GM19023 (cell line): ENCODE results near the gene CXCL17.
"Not testable (repeated sequence)": the region's sequence is repeated elsewhere in the genome, so short reads cannot be mapped to it uniquely, and the experiment has no call there.

Source experiments
- ATAC-seq: cut with Tn5 transposase; IDR thresholded peaks from one replicate; pipeline ENCODE4 v1.9.1; 2021; ENCODE audit warnings: mild to moderate bottlenecking, moderate library complexity; ENCODE audit not compliant: unreplicated experiment

The CXCL17 gene

DNA sequence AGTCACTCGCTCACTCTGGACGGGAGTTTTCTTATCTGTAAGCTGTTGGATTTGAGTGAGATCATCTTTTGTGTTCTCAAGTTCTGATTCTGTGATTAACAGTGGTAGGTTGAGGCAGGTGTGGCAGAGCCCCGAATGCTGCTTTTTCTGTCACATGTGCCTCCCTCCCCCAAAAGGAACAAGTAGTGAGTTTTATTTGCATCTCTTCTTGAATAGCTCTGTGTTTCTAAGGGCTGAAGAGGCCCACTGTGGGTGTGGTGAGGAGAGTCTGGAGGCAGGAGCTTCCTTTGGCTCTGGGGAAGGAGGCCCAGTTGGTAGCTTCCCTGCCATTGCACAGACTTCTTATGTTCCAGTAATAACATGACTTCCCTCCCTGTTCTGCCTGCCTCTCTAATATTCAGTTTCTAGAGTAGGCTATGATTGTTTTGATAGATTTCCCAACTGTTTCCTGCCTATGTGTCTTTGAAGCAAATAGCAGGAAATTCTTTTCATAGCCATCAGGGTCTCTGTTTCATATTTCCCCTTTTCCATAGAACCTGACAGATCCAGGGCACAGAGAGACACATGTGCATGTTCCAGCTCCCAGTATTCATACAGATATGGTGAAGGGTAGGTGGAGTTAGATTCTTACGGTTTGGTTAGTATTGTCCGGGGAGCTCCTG is 23.9 kb upstream of the CXCL17 start:
- no peak for ATAC-seq

DNA sequence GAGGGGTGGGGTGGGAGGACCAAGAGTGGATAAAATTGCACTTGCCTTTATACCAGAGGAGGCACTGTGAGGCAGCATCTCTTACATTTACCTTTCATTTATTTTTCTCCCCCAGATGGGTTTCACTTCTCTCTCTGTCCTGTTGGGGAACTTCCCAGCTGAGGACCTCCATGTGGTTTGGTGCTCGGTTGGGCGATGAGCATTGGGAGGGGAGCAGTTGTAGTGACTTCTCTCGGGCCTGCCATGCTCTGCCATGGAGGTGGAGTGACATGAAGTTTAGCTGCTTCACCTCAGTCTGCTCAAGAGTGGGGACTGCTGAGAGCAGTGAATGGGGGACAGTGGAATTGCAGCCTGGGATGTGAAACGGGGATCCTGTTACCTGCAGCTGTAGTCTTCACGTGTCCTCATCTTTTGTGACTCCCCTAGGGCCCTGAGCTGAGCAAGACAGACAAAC is 23.1 kb upstream of the CXCL17 start:
- peak; percentile 77 for ATAC-seq

DNA sequence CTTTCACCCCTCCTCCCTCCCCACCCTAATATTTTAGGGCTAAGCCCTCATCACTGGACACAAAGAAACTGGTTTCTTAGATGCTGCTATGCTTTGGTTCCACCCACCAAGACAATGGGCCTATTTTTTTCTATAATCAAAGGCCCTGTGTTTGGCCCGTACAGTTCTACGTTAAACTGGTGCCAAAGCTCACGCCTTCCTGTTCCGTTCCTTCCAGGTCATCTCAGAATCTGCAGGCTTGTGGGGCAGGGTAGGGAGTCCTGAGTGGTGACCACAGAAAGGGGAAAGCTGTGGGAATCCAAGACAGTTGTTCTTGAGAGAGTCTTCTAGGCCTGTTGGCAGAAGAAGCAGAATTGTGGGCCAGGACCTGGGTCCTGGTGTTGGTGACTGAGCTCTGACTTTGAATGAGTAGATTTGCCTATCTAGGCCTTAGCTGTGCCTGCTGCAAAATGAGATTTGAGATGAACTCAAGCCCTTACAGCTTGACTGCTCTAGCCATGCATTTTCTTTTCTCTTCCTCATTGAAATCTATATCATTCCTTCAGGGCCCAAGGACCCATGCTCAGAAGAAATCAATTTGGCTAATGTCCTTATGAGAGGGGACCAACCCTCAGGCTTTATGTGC is 19.1 kb upstream of the CXCL17 start:
- ATAC-seq: no peak

DNA sequence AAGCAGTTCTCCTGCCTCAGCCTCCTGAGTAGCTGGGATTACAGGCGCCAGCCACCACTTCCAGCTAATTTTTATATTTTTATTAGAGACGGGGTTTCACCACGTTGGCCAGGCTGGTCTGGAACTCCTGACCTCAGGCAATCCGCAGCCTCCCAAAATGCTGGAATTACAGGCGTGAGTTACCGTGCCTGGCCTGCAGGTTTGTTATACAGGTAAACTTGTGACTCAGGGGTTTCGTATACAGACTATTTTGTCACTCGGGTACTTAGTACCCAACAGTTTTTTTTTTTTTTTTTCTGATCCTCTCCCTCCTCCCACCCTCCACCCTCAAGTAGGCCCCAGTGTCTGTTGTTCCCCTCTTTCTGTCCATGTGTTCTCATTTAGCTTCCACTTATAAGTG is 18.5 kb upstream of the CXCL17 start:
- not testable (repeated sequence) for ATAC-seq

DNA sequence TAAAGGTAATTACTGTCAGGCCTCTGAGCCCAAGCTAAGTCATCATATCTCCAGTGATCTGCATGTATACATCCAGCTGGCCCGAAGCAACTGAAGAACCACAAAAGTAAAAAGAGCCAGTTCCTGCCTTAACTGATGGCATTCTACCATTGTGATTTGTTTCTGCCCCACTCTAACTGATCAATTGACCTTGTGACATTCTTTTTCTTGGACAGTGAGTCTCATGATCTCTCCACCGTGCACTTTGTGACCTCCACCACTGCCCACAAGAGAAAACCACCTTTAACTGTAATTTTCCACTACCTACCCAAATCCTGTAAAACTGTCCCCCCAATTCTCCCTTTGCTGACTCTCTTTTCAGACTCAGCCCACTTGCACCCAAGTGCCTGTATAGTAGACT is 17.2 kb upstream of the CXCL17 start:
- no peak for ATAC-seq

DNA sequence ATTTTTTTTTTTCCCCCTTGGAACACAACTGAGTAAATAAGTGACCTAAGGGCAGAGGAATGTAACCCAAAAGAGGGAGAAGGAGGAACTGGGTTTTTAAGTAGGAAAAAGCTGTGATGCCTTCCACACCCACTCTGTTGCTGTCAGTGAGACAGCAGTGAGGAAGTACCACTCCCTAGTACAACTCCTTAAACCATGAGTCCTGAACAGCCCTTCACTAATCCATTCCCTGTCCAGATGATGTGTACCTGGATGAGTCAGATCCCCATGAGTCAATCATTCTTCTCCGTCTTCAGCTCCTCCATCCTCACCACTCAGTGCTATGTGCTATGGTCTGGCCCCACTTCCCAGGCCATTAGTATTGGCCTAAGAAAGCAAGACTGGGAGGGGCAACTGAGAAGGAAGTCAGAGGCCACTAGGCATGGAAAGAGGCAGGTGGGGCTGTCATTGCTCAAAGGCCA is 12.9 kb upstream of the CXCL17 start:
- no peak for ATAC-seq

DNA sequence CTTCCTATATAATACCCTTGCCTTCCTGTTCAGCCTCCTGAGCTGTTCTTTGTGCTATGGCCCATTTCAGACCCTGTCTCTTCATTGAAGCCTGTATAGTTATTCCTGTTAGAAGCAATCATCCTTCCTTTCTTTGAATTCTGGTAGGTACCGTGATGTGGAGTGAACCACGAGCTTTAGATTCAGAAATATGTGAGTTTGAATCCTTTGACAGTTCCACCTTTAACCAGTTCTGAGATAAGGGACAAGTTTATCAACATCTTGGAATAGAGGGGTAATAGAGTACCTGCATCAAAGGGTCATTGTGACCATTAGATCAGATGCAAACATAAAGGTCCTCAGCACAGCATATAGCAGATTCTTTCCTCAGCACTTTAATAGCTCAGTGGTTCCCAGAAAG is 12.3 kb upstream of the CXCL17 start:
- ATAC-seq: no peak

DNA sequence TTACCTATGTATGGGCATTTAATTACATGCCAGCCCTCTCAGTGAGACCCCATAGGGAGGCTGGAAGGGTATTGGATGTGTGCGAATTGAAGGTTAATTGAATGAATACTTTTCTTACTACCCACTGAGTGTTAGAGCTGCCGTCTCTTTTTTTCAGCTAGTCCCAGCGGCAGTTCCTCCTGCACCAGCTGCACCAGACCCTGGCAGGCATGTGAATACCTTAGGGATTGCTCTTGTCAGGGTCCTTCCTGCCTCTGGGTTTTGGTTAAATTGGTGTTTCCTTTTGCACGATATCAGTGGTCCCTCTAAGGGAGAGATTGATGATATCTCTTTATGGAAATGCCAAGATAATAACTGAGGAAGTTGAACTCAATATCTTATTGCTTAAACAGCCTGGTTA is 9.8 kb upstream of the CXCL17 start:
- ATAC-seq: no peak

DNA sequence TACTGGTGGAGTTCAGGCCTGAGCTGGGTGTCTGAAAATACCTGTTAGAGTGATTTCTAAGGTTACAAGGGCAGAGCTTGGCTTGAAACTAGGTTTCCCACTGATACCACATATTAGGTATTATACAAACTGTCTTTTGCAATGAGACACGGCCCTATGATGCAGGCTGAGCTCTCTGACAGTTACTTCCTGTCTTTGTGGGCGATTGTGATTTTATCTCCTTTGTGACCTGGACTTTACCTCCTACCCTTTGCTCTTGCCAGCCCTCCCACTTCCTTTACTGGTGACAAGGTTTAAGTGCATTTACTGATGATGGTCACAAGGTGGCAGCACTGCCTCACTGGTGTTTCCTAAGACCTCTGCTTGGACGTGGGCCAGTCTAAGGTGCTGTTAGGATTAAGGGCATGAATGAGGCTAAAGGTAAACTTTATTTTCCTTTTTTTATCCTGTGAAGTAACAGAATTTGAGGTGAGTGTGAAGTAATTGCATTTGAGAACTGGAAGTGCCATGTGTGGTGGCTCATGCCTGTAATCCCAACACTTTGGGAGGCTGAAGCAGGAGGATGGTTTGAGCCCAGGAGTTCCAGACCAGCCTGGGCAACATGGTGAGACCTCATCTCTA is 7.7 kb upstream of the CXCL17 start:
- ATAC-seq: no peak

DNA sequence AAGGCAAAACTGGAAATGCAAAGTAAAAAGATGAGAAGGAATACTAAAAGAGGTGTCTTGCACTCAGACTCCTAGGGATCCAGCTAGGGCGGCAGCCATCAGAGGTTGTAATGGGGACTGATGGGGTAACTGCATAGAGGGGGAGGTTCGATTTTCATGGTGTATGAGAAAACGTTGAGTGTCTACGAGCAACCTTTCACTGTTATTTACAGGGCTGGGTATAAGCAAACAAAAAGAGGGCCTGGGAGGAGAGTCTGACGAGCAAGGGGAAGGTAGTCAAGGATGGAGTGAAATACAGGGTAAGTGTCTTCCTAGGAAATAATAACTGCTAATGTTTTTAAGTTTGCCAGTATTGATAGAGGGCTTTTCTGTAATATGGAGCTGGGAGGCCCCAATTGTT is 5.6 kb upstream of the CXCL17 start:
- not testable (repeated sequence) for ATAC-seq

DNA sequence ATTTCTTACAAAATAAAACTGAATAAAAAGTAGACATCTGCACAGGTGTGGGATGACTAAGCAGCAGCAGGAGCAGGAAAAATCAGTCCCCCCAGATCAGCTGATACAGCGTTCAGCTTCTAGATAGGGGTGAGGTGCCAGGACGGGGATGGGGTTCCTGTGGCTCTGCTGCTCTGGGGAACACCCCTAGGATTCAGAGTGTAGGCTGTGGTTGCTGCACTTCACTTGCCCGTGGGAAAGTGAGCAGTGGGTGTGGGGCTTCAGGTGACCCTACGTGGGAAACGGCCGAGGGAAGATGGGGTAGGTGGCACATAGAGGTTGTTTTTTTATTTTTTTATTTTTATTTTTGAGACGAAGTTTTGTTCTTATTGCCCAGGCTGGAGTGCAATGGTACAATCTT is 3.2 kb upstream of the CXCL17 start:
- ATAC-seq: no peak

DNA sequence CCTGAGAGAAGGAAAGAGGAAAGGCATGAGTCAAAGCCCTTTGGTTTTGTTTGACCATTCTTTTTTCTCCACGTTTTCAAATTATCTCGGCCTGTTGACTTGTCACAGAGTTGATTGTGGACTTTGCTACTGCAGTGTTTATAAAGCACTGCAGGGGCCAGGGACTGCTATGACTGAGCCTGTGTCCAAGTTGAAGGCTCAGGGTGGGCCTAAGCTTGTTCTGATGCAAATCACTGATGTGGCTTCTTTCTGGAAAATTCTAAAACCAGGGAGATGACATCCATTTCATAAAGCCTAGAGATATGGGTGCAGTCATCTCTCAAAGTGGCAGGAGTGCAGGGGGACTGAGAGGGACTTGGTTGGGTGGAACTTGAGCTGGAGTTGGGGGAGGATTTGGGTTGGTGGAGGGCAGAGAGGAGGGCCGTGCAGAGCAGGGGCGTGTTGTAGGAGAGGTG is 1.2 kb upstream of the CXCL17 start:
- no peak for ATAC-seq

DNA sequence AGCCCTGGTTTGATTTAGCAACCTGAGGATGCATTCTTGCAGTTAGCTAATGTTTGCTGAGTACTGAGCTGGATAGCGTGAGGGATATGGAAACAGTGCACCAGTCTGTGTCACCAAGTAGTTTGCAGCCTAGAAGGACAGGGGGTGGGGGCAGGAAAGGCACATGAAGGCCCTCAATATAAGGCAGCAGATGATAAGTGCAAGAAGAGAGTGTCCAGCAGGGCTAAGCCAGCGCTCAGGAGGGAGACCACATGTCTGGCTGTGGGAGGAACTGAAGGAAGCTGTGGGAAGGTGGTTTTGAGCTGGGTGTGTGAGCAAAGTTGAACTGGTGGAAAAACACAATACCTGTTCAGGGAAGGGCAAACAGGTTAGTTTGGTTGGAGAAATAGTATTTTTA is 1.7 kb downstream of the CXCL17 start:
- ATAC-seq: no peak

DNA sequence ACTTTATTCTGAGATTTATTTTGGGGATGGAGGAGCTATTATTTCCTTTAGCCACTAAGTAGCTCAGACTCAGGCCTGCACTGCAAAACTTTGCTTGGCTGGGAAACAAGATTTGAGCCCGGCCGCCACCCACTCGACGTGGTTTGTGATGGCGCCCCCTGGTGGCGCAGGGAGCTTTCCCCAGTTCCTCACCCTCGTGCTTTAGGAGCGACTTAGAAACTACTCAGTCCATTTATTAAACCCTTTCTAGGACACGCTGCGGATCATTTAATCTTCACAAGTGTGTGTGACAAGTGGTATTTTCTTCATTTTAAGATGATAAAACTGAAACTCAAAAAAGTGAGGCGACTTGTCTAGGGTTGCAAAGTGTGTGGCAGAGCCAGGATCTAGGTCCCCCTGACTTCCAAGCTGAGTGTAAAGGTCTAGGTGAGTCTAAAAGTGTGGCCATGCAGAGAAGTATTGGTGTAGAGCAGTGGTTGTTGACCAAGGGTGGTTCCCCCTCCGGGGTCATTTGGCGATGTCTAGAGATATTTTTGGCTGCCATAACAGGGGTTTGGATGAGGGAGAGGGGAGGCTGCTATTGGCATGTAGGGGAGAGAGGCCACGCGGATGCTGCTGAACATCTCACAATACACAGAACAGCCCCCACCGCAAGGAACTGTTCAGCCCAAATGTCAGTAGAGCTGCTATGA is 2.2 kb downstream of the CXCL17 start:
- no peak for ATAC-seq

DNA sequence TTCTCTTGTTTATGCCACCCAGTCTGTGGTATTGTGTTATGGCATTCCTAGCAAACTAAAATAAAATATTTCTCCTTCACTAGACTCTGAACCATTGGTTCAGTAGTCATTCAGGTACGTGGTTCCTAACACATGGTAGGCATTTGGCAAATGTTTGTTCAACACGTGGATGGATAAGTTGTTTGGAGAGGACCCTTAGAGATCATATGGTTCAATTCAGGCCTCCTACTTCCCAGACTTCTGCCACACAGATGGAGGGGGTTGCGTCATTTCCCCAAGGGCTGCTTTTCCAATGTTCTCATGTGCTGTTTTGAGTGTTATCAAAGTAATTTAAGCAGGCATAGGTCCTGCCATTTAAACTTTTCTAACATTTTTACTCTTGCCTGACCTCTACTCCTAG is 6.7 kb downstream of the CXCL17 start:
- ATAC-seq: no peak

DNA sequence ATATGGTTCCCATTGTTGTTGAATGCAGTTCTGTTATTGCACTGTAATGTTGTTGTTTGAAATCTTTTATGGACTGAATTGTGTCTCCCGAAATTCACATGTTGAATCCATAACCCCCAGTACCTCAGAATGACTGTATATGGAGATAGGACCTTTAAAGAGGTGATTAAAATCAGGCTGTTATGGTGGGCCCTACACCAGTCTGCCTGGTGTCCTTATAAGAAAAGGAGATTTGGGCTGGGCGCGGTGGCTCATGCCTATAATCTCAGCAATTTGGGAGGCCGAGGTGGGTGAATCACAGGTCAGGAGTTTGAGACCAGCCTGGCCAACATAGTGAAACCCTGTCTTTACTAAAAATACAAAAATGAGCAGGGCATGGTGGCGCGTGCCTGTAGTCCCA is 7.4 kb downstream of the CXCL17 start:
- ATAC-seq: no peak

DNA sequence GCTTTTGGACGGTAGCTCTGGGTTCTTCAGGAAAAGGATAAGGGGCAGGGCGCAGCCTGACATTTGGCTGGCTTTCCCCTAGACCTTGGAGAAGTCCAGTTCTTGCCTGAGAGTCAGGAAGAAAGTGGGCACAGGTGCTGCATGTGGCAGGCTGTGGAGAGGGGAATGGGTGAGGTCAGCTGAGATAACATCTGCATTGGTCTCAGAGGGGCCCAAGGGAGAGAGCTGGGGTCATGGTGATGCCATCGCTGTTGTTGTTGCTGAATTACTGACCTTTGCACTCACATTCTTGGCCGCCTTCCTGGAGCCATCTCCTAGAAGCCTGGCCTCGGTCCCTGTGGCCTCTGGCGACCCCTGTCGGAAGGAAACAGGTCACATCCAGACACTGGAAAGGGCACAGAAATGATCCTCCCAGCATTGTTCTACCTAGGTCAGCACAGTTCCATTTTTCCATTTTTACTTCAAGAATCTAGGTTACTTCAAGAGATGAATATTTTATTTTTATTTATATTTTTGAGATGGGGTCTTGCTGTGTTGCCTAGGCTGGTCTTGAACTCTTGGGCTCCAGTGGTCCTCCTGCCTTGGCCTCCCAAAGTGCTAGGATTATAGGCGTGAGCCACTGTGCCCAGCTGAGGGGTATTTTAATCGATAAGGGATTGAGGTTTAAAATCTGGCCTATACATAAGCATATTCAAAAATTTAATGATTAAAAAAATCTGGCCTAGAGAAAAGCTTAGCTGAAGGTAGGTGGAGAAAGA is 9.1 kb downstream of the CXCL17 start:
- no peak for ATAC-seq

DNA sequence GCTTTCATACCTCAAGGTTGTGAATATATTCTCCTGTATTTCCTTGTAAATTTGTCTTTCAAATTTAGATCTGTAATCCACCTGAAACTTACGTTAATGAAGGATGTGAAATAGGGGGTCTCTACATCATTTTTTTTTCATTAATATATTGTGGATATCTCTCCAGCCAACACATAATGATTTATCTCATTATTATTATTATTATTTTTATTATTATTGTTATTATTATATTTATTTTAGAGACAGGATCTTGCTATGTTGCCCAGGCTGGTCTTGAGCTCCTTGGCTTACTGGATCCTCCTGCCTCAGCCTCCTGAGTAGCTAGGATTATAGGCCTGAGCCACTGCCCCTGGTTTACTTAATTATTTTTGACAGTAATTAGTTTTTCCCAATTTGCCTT is 11.3 kb downstream of the CXCL17 start:
- no peak for ATAC-seq

DNA sequence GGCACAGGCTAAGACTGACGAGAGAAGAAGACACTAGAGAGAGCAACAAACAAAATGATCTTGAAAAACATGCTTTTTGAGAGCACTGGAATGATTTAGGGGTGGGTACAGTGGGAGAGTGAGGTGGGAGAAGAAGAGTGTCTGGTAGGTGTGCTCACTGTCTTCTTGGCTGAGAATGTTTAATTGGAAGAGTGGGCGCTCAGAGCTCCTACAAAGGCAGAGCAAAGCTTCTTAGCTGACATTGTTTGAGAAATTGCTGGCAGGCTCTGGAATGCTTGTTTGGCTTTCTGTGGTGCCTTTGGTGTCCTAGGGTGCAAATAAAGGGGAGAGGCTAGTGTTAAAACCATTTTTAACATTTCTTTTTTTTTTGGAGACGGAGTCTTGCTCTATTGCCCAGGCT is 14.1 kb downstream of the CXCL17 start:
- ATAC-seq: no peak

DNA sequence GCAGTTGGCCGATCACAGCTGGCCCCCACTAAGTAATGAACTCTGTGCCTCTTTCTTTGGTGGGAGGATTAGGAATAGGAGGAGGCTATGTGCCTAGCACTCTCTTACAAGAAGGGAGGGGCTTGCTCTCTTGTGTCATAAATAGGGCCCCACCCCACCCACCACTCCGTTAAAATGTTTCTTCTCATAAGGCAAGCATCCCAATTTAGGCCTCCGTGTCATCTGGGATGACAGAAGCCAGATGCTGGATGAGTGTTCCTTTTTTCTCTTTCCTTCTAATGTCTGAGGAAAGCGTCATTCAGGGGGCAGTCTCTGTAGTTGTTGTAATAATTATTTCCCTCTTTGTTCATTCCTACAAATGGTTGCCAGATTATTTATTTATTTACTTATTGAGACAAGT is 15.4 kb downstream of the CXCL17 start, which contains the start of gene LIPE:
LIPE (minus strand) TSS at position 76 of the 400 bp plus-strand sequence. CDS start 239 bp downstream, outside the sequence.
- ATAC-seq: no peak

DNA sequence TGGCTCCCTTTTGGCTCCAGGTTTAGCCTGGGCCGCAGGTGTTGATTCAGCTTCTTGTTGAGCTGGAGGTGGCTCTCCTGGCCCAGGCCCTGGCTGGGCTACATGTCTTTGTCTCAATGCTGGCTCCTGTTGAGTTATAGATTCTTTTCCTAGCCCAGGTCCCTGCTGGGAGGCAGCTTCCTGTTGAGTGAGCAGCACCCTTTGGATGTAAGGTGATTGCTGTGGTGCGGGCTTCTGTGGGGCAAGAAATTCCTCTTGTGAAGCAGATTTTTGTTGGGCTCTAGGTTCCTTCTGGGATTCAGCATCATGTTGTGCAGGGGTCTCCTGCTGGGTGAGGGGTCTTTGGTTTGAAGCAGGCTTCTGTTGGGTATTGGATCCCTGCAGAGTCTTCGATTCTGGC is 16.1 kb downstream of the CXCL17 start:
- no peak for ATAC-seq
